Keratinocyte (primary cell): ENCODE results near the gene HTR1E. TPM values are rescaled to one million over a fixed set of nuclear protein-coding genes. Genes with fewer than 3 reads are reported as not detected.

ENCODE experiments used
- DNase-seq: peaks from one replicate; pipeline ENCODE4 v3.0.0-alpha.2; 2011; ENCODE audit warnings: low read depth, missing footprints, low spot score
- FAIRE-seq: peaks from 2 replicates; lab custom pipeline; 2011; peaks lifted over from hg19 to GRCh38; lab: Jason Lieb, UNC
- H2AFZ ChIP-seq: 2 replicates; pipeline ENCODE4 v1.6.0; 2012; ENCODE audit warnings: low read length, control low read depth, inconsistent platforms; ENCODE audit not compliant: control insufficient read depth
- H3K27ac ChIP-seq: 2 replicates; pipeline ENCODE4 v1.5.1; 2011; ENCODE audit warnings: low read length; ENCODE audit not compliant: control insufficient read depth, insufficient read depth
- H3K27me3 ChIP-seq: 3 replicates; pipeline ENCODE4 v1.6.0; 2011; ENCODE audit warnings: low read length; ENCODE audit not compliant: control insufficient read depth, insufficient read depth; ENCODE audit errors: extremely low read depth
- H3K36me3 ChIP-seq, 2 experiments: 2 replicates in 1 of 2; 3 replicates in 1 of 2; pipeline ENCODE4 v1.5.1; 2011; ENCODE audit warnings: low read length in 2 of 2, mild to moderate bottlenecking in 1 of 2; ENCODE audit not compliant: control insufficient read depth in 2 of 2, insufficient read depth in 2 of 2; ENCODE audit errors: extremely low read depth in 1 of 2
- H3K4me1 ChIP-seq: 3 replicates; pipeline ENCODE4 v1.5.1; 2011; ENCODE audit warnings: low read length; ENCODE audit not compliant: control insufficient read depth, insufficient read depth; ENCODE audit errors: extremely low read depth
- H3K4me2 ChIP-seq: 3 replicates; pipeline ENCODE4 v1.6.0; 2011; ENCODE audit warnings: low read depth, low read length; ENCODE audit not compliant: control insufficient read depth, insufficient read depth; ENCODE audit errors: extremely low read depth
- H3K4me3 ChIP-seq, 3 experiments: fragments of 200-600 bp in 1 of 3; sonication (generic) in 1 of 3; 2 replicates in 2 of 3; 3 replicates in 1 of 3; pipeline ENCODE4 v1.5.1; 2011 to 2016; ENCODE audit warnings: low read length in 3 of 3, mild to moderate bottlenecking in 3 of 3, control low read depth in 2 of 3, inconsistent platforms in 1 of 3, low read depth in 1 of 3, mixed read lengths in 1 of 3, mixed run types in 1 of 3, moderate library complexity in 1 of 3; ENCODE audit not compliant: control insufficient read depth in 2 of 3, insufficient read depth in 2 of 3; ENCODE audit errors: extremely low read depth in 1 of 3
- H3K79me2 ChIP-seq: 2 replicates; pipeline ENCODE4 v1.6.0; 2012; ENCODE audit warnings: low read length; ENCODE audit not compliant: control insufficient read depth, insufficient read depth
- H3K9ac ChIP-seq: 3 replicates; pipeline ENCODE4 v1.6.0; 2011; ENCODE audit warnings: low read length; ENCODE audit not compliant: control insufficient read depth, insufficient read depth; ENCODE audit errors: extremely low read depth
- H3K9me1 ChIP-seq: 3 replicates; pipeline ENCODE4 v1.6.0; 2011; ENCODE audit warnings: low read length; ENCODE audit not compliant: control insufficient read depth, insufficient read depth; ENCODE audit errors: extremely low read depth
- H3K9me3 ChIP-seq: 2 replicates; pipeline ENCODE4 v1.5.1; 2012; ENCODE audit warnings: low read depth, low read length; ENCODE audit not compliant: control insufficient read depth
- H4K20me1 ChIP-seq: 3 replicates; pipeline ENCODE4 v1.6.0; 2011; ENCODE audit warnings: low read length; ENCODE audit not compliant: control insufficient read depth, insufficient read depth; ENCODE audit errors: extremely low read depth
- CTCF ChIP-seq, 3 experiments: IDR thresholded peaks in 1 of 3; conservative IDR thresholded peaks in 1 of 3; optimal IDR thresholded peaks in 1 of 3; 2 replicates in 2 of 3; 3 replicates in 1 of 3; pipeline versions ENCODE3 to v1.5.1; 2011; ENCODE audit warnings: low read length in 3 of 3, mild to moderate bottlenecking in 3 of 3, moderate library complexity in 2 of 3, control low read depth in 1 of 3, inconsistent platforms in 1 of 3; ENCODE audit not compliant: insufficient read depth in 2 of 3; ENCODE audit errors: extremely low read depth in 1 of 3
- EZH2 ChIP-seq: IDR thresholded peaks from one replicate; pipeline ENCODE4 v1.6.1; 2012; ENCODE audit warnings: inconsistent platforms, mild to moderate bottlenecking, low read length, moderate library complexity
- dilution Hi-C: fragments of 300-500 bp; cut with MboI; formaldehyde crosslinking; loops from one replicate; pipeline ENCODE4 v1.7.0; 2020; ENCODE audit warnings: low sequenced_read_pairs; ENCODE audit not compliant: extremely low pct_ligation_motif_present
- polyA plus RNA-seq, 5 experiments: library from polyadenylated mRNA; depleted of rRNA in 3 of 5; stranded (reverse) in 3 of 5; stranded (forward) in 1 of 5; unstranded in 1 of 5; fragments of >200 nt; gene quantifications; 1 replicate in 1 of 5; 2 replicates in 3 of 5; 3 replicates in 1 of 5; pipeline versions ENCODE4 v1.2.1 to v1.2.3, GENCODE V29; 2011 to 2012; ENCODE audit warnings: missing spikeins in 2 of 5, low read depth in 1 of 5, low replicate concordance in 1 of 5

The HTR1E gene
- polyA plus RNA-seq, 1 donor (not counting 4 experiments of a cell fraction or from before 2014, with no cell fraction given): not detected

- dilution Hi-C loops: no loop called here
- no peak overlapping the region for H3K9ac ChIP-seq
- no peak for TF ChIP-seq EZH2
- no peaks in the 10 kb centered on the region for H4K20me1 ChIP-seq
- no peaks in the 10 kb centered on the region for H3K36me3 ChIP-seq
- H3K27me3 ChIP-seq: no peaks in the 10 kb centered on the region
- DNase-seq: no peak
- no peak overlapping the region for H3K4me2 ChIP-seq
- no peak overlapping the region for H3K27ac ChIP-seq
- no peak overlapping the region for H3K4me3 ChIP-seq
- no peaks in the 10 kb centered on the region for H3K9me3 ChIP-seq
- no peak for FAIRE-seq
- no peaks in the 10 kb centered on the region for H3K79me2 ChIP-seq
- no peaks in the 10 kb centered on the region for H3K4me1 ChIP-seq
- no peak overlapping the region for H2AFZ ChIP-seq
- H3K9me1 ChIP-seq: no peaks in the 10 kb centered on the region
Measured at GRCh38 chr6:86963352-86963751, 26.0 kb downstream of the HTR1E start.

GRCh38 chr6:86964029-86964579 lies 26.8 kb downstream of the HTR1E start:
- H3K9me3 ChIP-seq: no peaks in the 10 kb centered on the region
- H3K4me3 ChIP-seq: no peak overlapping the region
- no peak overlapping the region for H3K27ac ChIP-seq
- no peaks in the 10 kb centered on the region for H4K20me1 ChIP-seq
- H3K79me2 ChIP-seq: no peaks in the 10 kb centered on the region
- no peak for TF ChIP-seq EZH2
- no peak for TF ChIP-seq CTCF (optimal IDR thresholded peaks at IDR 0.05 in 1 of 3, IDR thresholded peaks at IDR 0.05 in 1 of 3, conservative IDR thresholded peaks at IDR 0.05 in 1 of 3; ENCODE audit: extremely low read depth in 1 of 3, insufficient read depth in 2 of 3, low read length in 3 of 3)
- H3K4me2 ChIP-seq: no peak overlapping the region
- H2AFZ ChIP-seq: no peak overlapping the region
- H3K27me3 ChIP-seq: no peaks in the 10 kb centered on the region
- no peaks in the 10 kb centered on the region for H3K36me3 ChIP-seq
- no peaks in the 10 kb centered on the region for H3K9me1 ChIP-seq
- DNase-seq (no peak), FAIRE-seq (no peak)
- H3K4me1 ChIP-seq: no peaks in the 10 kb centered on the region
- dilution Hi-C loops: no loop called here
- H3K9ac ChIP-seq: no peak overlapping the region

- TF ChIP-seq EZH2 (no peak), CTCF (optimal IDR thresholded peaks at IDR 0.05 in 1 of 3, IDR thresholded peaks at IDR 0.05 in 1 of 3, conservative IDR thresholded peaks at IDR 0.05 in 1 of 3; ENCODE audit: extremely low read depth in 1 of 3, insufficient read depth in 2 of 3, low read length in 3 of 3) (no peak)
- H3K9me3 ChIP-seq: no peaks in the 10 kb centered on the region
- no peaks in the 10 kb centered on the region for H3K9me1 ChIP-seq
- no peaks in the 10 kb centered on the region for H3K36me3 ChIP-seq
- no peak for FAIRE-seq
- DNase-seq: no peak
- H3K27ac ChIP-seq: no peak overlapping the region
- no peak overlapping the region for H3K4me3 ChIP-seq
- no peak overlapping the region for H2AFZ ChIP-seq
- dilution Hi-C loops: no loop called here
- H4K20me1 ChIP-seq: no peaks in the 10 kb centered on the region
- H3K27me3 ChIP-seq: no peaks in the 10 kb centered on the region
- no peaks in the 10 kb centered on the region for H3K79me2 ChIP-seq
- no peak overlapping the region for H3K9ac ChIP-seq
- H3K4me2 ChIP-seq: no peak overlapping the region
- no peaks in the 10 kb centered on the region for H3K4me1 ChIP-seq
Measured at GRCh38 chr6:86966271-86966670, 28.9 kb downstream of the HTR1E start.
